KMS-11 (cell line): ENCODE data around the gene RECQL5.

Experiments
- H2AFZ ChIP-seq: fragments of 200-600 bp; sonication (generic); 2 replicates; pipeline ENCODE4 v1.6.1; 2016; ENCODE audit warnings: antibody characterized with exemption, mixed run types, low read depth
- H3K27ac ChIP-seq: fragments of 200-600 bp; sonication (generic); 2 replicates; pipeline ENCODE4 v1.6.1; 2016; ENCODE audit warnings: mild to moderate bottlenecking, mixed run types
- H3K27me3 ChIP-seq: fragments of 200-600 bp; sonication (generic); 2 replicates; pipeline ENCODE4 v1.6.1; 2017; ENCODE audit warnings: mild to moderate bottlenecking, low read depth, mixed run types, moderate library complexity; ENCODE audit not compliant: insufficient read depth
- H3K36me3 ChIP-seq: fragments of 200-600 bp; sonication (generic); 2 replicates; pipeline ENCODE4 v1.6.1; 2017; ENCODE audit warnings: mild to moderate bottlenecking, mixed run types; ENCODE audit not compliant: insufficient read depth
- H3K4me1 ChIP-seq: fragments of 200-600 bp; sonication (generic); 2 replicates; pipeline ENCODE4 v1.6.1; 2016; ENCODE audit warnings: mild to moderate bottlenecking, low read depth, mixed run types; ENCODE audit not compliant: poor library complexity, severe bottlenecking
- H3K4me2 ChIP-seq: fragments of 200-600 bp; sonication (generic); 2 replicates; pipeline ENCODE4 v1.7.0; 2016; ENCODE audit warnings: mild to moderate bottlenecking, mixed run types
- H3K4me3 ChIP-seq: fragments of 200-600 bp; sonication (generic); IDR thresholded peaks from 2 replicates; pipeline ENCODE4 v1.6.1; 2017; ENCODE audit warnings: low read depth, low read length, mixed read lengths; ENCODE audit not compliant: insufficient read depth
- H3K79me2 ChIP-seq: fragments of 200-600 bp; sonication (generic); 2 replicates; pipeline ENCODE4 v1.6.1; 2016; ENCODE audit warnings: low read depth, mixed run types; ENCODE audit not compliant: insufficient read depth
- H3K9ac ChIP-seq: fragments of 200-600 bp; sonication (generic); 2 replicates; pipeline ENCODE4 v1.6.1; 2016; ENCODE audit warnings: mild to moderate bottlenecking, mixed run types
- H4K20me1 ChIP-seq: fragments of 200-600 bp; sonication (generic); 2 replicates; pipeline ENCODE4 v1.6.1; 2016; ENCODE audit warnings: mild to moderate bottlenecking, mixed run types; ENCODE audit not compliant: insufficient read depth
- TF ChIP-seq, protein P1 (sequence below): fragments of 200-600 bp; sonication (generic); conservative IDR thresholded peaks from 2 replicates; pipeline ENCODE4 v1.6.1; 2017; ENCODE audit warnings: low read depth, mild to moderate bottlenecking, antibody characterized with exemption, low read length, moderate library complexity, mixed read lengths

The RECQL5 gene

DNA sequence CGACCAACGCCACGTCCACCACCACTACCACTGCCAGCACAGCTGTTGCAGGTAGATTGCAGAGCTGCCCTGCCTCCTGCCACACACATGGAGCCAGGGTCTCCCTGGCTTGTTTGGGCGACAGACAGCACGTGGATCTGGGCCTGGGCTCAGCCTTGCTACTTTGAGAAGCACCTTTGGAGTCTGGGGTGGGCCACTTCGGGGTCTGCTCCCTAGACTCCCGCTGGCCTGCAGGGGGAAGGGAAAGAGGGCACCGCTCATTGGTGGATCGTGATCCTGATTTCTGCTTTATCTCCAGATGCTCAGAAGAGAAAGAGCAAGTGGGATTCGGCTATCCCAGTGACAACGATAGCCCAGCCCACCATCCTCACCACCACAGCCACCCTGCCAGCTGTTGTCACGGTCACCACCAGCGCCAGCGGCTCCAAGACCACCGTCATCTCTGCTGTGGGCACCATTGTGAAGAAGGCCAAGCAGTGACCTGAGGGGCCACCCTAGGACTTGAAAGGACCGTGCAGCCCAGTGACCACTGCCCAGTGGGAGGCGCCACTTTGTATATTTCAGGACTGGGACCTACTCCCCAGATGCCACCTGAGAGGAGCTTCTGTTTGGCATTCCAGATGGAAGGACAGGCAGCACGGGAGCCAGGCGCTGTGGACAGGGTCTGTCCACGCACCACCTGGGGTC is 39.2 kb upstream of the RECQL5 start:
- TF ChIP-seq, protein P1, sequence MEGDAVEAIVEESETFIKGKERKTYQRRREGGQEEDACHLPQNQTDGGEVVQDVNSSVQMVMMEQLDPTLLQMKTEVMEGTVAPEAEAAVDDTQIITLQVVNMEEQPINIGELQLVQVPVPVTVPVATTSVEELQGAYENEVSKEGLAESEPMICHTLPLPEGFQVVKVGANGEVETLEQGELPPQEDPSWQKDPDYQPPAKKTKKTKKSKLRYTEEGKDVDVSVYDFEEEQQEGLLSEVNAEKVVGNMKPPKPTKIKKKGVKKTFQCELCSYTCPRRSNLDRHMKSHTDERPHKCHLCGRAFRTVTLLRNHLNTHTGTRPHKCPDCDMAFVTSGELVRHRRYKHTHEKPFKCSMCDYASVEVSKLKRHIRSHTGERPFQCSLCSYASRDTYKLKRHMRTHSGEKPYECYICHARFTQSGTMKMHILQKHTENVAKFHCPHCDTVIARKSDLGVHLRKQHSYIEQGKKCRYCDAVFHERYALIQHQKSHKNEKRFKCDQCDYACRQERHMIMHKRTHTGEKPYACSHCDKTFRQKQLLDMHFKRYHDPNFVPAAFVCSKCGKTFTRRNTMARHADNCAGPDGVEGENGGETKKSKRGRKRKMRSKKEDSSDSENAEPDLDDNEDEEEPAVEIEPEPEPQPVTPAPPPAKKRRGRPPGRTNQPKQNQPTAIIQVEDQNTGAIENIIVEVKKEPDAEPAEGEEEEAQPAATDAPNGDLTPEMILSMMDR: no peak
- Histone ChIP-seq H3K79me2 (no peaks in the 10 kb centered on the region), H3K9ac (no peak overlapping the region), H2AFZ (no peak overlapping the region), H3K27me3 (peaks cover 3% of the 10 kb centered on the region; the same call in 1 of the 2 replicates), H3K36me3 (no peaks in the 10 kb centered on the region; the same call in 1 of the 2 replicates), H4K20me1 (no peaks in the 10 kb centered on the region), H3K4me3 (no peak overlapping the region), H3K27ac (no peak overlapping the region), H3K4me2 (no peak overlapping the region), H3K4me1 (no peaks in the 10 kb centered on the region)

DNA sequence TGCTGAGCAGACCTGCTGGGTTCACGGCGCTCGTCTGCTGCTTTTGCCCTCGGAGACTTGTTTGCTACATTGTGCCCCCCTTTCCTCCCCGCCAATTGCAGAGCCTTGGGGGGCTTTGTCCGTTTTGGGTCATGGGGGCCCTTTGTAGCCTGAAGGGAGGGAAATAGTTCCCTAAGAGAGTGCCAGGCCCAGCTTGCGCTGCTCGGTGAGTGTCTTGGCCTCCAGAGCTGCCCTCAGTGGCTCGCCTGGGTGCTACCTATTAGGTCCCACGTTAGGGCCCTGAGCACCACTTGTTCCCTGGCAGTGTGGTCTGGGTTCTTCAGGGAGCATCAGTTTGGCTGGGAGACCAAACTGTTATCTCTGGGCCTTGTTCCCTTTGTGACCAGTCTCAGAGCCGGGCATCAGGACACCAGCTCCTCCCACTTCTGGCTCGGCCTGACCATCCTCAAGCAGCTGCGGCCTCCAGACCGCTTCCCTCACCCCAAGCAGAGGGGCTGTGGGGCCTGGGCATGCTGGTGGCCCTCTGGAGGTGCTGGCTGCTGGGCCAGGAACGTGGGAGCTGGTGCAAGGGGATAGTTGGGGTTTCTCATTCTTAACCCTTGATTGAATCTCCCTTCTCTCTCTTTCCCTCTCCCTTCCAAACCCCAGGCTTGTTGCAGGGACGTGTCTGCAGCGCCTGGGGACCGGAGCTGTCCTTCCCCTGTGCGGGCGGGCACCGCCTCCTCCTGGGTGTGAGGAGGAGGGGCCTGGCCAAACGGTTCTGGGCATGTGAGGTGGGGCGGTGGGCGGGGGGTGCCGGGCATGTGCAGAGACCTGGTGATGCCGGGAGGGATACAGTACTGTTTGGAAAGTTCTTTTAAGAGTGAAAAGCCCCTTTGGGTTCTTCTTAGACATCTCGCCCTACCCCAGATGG is 38.3 kb upstream of the RECQL5 start:
- H3K36me3 ChIP-seq: peaks cover under 1% of the 10 kb centered on the region; the same call in 1 of the 2 replicates
- H4K20me1 ChIP-seq: no peaks in the 10 kb centered on the region
- H3K79me2 ChIP-seq: no peaks in the 10 kb centered on the region
- H3K4me1 ChIP-seq: no peaks in the 10 kb centered on the region
- TF ChIP-seq, protein P1: no peak
- H3K4me2 ChIP-seq: no peak overlapping the region
- H3K9ac ChIP-seq: no peak overlapping the region
- H2AFZ ChIP-seq: no peak overlapping the region
- no peaks in the 10 kb centered on the region for H3K27me3 ChIP-seq
- no peak overlapping the region for H3K4me3 ChIP-seq
- H3K27ac ChIP-seq: no peak overlapping the region

DNA sequence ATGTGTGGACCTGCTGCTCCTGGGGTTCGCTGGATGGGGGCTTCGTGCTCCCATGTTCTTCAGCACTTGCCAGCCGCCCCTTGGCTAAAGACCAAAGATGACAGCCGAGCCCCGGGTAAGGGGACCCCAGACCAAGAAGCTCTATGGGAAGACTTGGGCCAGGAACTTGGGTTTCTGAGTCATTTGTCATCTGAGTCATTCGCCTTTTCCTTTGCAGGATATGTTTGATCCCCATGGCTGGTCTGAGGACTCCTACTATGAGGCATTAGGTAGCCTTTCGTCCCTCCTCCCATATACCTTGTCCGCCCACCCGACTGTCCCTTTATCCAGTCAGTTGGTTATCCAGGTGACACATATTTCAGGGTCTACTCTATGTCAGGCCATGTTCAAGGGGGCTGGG is 36.6 kb upstream of the RECQL5 start:
- Histone ChIP-seq H3K9ac (no peak overlapping the region), H4K20me1 (no peaks in the 10 kb centered on the region; the same call in 1 of the 2 replicates), H3K4me2 (no peak overlapping the region), H3K4me3 (no peak overlapping the region), H3K27me3 (no peaks in the 10 kb centered on the region), H3K4me1 (no peaks in the 10 kb centered on the region), H3K36me3 (peaks cover 7% of the 10 kb centered on the region; the same call in 1 of the 2 replicates), H3K79me2 (no peaks in the 10 kb centered on the region), H3K27ac (no peak overlapping the region), H2AFZ (no peak overlapping the region)
- TF ChIP-seq, protein P1: no peak

DNA sequence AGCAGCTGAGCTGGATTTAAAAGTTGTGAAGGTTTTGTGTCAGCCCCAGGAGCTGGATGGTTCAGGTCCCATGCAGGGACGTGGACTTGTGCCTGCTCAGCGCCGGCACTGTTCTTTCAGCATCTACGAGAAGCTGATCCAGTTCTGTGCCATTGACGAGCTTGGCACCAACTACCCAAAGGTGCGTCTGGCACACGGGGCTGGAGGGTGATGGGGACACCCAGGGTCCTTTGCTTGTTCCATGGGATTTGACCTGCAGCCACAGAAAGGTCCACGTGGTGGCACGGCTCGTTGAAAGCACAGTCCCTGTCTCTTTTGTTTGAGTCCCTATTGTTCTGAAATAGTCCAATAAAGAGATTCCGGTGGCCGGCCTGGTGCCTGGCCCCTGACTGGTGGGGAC is 36.2 kb upstream of the RECQL5 start:
- H3K36me3 ChIP-seq: peaks cover 7% of the 10 kb centered on the region; the same call in 1 of the 2 replicates
- no peak overlapping the region for H3K27ac ChIP-seq
- no peak overlapping the region for H3K4me2 ChIP-seq
- no peaks in the 10 kb centered on the region for H3K79me2 ChIP-seq
- TF ChIP-seq, protein P1: no peak
- no peak overlapping the region for H3K4me3 ChIP-seq
- no peaks in the 10 kb centered on the region for H3K4me1 ChIP-seq
- H3K27me3 ChIP-seq: no peaks in the 10 kb centered on the region
- no peak overlapping the region for H2AFZ ChIP-seq
- no peaks in the 10 kb centered on the region; the same call in 1 of the 2 replicates for H4K20me1 ChIP-seq
- no peak overlapping the region for H3K9ac ChIP-seq
